Measurements from ENCODE around the gene ADGRA3. TPM values are rescaled to one million over a fixed set of nuclear protein-coding genes. Genes with fewer than 3 reads are reported as not detected.

The ADGRA3 gene
- polyA plus RNA-seq, 5 donors: 54.6 to 69.0 (median 65.8) TPM

- DNase-seq: peak in 1 of 2 donors; percentile 15
Measured at GRCh38 chr4:22454955-22455354, 60.9 kb downstream of the ADGRA3 start.

DNA sequence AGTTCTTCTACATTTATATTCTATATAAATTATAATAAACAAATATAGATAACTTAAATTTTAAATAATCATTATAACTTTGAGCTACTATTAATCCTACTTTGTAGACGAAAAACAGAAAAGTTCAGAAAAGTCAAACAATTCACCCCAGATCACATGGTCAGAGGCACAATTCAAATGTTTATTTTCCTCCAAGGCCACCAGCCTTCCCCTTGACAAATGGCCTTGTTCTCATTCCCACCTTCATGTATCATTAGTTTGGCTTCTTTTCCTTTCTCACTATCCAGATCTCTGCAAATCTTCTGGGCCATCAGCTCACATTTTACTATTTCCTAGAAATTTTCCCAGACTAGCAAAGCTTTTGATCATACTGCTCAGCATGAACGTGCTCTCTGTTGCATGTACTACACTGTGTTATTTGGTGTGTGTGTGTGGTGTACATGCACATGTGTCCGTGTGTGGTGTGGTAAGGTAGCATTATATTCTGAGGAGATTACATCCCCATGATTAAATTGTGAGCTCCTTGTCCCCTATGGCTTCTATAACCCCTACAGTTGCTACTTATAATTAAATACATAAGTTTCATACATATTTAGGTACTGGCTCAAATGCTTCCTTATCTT is 61.5 kb downstream of the ADGRA3 start:
- DNase-seq: no peak

DNA sequence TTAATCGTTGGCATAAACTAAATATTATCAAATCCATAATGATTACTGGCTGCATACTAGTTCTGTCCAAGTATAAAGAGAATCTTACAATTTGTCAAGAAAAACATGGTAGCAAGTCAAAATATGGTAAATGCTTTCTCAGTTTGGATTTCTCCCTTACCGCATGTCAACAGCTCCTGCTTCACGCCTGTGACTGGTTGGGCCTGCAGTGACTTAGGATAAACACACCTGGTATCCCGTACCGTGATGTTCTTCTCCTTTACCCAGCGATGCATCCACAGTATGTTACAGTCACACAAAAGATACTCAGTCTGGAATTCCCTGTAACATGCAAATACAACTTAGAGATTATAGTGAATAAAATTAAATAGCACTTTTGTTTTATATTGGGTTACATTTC is 71.1 kb downstream of the ADGRA3 start:
- DNase-seq: no peak

GRCh38 chr4:22442956-22443355 is 72.9 kb downstream of the ADGRA3 start:
- DNase-seq: no peak

GRCh38 chr4:22440999-22441398 is 74.9 kb downstream of the ADGRA3 start:
- no peak for DNase-seq

DNA sequence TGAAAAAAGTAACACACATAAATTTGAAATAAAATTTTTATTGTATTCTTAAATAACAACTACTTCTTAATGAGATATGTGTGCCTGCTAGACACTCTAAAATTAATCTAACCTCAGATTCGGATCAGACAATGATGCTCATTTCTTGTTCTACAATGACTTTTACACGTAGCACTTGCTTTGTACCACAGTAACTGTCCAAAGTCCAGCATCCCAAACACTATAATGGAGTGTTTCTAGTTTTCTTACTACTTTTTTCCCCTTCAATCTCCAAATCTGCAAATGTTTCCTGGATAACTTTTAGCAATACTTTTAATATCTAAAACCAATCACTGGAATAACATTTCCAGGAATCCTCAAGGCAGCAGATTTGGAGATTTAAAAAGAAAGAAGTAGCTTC is 75.9 kb downstream of the ADGRA3 start:
- DNase-seq: no peak

DNA sequence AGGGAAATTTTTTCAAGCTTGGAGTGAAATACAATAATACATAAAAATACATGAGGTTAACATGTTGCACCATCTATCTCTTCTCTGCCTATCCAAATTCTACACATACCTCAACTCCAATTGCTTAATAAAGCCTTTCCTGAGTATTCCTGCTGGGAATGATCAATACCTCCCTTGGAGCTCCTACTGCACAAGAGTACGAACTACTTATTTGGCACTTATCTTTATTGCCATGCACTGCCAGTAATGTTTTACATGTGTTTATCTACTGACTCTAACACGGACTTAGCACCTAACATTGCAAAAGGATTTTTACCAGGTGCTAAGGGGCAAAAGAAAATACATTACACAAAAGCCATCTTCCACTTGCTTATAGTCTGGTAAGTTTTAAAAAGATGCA is 80.2 kb downstream of the ADGRA3 start:
- DNase-seq: no peak

- DNase-seq: no peak
Measured at GRCh38 chr4:22434895-22435294, 81.0 kb downstream of the ADGRA3 start.

- no peak for DNase-seq
Measured at GRCh38 chr4:22430626-22431025, 85.2 kb downstream of the ADGRA3 start.

DNA sequence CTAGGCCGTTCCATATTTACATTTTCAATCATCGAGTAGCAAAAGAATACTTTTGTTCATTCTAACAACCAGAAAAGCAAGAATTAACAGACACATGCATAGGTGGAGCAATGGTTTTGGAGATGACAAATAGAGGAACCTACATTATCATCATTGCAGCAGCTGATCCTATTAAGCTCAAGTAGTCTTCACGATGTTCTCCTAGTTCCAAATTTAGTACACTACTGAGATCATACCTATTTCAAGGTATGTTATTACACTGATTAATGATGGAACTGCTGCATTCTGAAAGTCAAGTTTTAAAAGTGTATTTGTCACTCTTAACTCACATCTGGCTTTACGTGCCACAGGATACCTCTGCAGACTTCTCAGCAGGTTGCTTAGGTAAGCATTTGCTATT is 87.4 kb downstream of the ADGRA3 start:
- no peak for DNase-seq

- no peak for DNase-seq
Measured at GRCh38 chr4:22427675-22428074, 88.2 kb downstream of the ADGRA3 start.

DNA sequence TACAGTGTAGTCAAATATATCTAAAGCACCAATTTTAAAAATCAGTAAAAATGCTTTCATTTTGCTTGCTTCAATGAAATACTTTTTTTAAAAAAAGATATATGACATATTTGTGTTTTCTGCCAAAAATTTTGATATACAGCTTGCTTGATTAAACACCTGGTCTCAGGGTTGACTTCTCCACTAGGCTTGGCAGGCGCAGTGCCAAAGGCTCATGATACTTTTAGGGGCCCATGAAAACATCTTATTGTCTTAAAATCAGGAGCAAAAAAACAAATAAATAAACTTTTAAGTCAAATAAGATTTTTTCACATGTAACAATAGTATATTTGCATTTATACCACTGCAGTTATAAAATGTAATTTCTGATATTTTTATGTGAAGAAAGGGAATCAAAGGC is 95.6 kb downstream of the ADGRA3 start:
- DNase-seq: no peak

- no peak for DNase-seq
Measured at GRCh38 chr4:22417408-22417807, 98.5 kb downstream of the ADGRA3 start.

GRCh38 chr4:22416403-22416802 is 99.5 kb downstream of the ADGRA3 start:
- no peak for DNase-seq

- DNase-seq: no peak
Measured at GRCh38 chr4:22414833-22415232, 101.0 kb downstream of the ADGRA3 start.

DNA sequence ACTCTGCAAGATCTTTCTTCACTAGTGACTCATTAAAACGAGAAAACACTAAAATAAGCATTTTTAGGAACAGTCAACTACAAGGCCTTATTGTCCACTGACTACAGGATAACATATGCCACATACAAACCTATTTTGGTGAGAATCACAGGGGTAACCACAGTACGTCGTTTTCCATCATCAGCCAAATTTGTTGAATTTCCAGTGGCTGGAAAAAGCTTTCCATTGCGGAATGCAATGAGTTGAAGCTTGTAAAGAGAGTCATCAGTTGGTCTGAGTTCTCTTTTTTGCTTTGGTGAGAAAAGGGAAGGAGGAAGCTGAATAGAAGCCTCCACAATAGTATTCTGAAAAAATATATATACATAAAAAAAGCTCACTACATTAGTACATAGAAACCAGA is 102.4 kb downstream of the ADGRA3 start:
- no peak for DNase-seq

GRCh38 chr4:22412013-22412412 is 103.9 kb downstream of the ADGRA3 start:
- DNase-seq: no peak

DNA sequence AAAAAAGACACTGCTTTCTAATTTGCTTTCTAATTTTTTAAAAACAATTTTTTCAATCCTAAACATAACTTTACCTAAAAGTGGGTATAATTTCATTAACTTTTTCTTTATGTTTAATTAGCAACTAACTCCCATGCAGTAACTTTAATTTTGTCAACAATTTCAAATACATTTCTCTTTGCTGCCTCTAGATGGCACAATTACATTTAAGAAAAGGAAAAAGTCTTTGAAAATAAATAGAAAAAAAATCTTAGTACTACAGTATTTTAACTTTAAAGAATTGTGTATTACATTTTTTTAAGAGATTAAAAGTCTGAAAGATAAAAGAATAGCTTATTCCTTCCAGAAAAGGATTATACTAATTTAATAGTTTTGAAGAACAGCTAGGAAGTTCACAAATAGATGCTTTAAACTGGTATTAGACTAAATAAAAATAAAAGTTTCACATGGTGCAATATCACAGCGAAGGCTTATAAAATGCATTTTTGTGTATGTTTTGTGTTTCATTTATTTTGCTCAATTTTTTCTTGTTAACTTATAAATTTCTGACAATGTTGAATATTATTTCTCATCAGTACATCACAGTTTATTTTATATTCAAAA is 105.1 kb downstream of the ADGRA3 start:
- DNase-seq: no peak

DNA sequence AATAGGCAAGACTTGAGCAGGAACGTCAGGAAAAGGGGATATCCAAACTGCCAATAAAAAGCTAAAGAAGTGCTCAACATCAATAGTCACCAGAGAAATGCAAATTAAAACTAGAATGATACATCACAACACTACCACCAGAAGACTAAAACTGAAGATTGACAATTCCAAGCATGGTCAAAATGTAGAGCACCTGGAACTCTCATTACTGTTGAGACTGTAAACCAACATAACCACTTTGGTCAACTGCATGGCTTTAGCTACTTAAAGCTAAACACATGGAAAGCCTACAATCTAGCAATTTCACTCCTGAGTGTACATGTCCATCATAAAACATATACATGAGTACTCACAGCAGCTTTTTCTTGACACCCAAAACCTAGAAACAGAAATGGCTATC is 107.4 kb downstream of the ADGRA3 start:
- no peak for DNase-seq

DNA sequence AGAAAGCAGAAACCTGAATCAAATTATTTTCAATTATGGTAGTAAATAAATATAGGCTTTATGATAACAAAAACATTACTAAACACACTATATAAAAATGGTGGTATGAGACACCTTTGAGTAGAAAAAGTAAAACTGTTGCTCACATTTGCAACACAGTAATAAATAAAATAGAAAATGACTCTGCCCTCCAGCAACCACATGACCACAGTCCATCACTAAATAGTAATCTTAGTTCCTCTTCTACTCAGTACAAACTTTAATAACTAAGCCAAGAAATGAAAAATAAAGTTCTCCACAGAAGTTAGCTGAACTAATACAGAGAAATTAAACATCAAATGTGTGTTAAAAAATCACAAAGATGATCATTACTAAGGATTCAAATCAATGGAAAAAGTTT is 108.5 kb downstream of the ADGRA3 start:
- DNase-seq: no peak

- DNase-seq: no peak
Measured at GRCh38 chr4:22398671-22399070, 117.2 kb downstream of the ADGRA3 start.

GRCh38 chr4:22391551-22391950 is 124.3 kb downstream of the ADGRA3 start:
- no peak for DNase-seq

DNA sequence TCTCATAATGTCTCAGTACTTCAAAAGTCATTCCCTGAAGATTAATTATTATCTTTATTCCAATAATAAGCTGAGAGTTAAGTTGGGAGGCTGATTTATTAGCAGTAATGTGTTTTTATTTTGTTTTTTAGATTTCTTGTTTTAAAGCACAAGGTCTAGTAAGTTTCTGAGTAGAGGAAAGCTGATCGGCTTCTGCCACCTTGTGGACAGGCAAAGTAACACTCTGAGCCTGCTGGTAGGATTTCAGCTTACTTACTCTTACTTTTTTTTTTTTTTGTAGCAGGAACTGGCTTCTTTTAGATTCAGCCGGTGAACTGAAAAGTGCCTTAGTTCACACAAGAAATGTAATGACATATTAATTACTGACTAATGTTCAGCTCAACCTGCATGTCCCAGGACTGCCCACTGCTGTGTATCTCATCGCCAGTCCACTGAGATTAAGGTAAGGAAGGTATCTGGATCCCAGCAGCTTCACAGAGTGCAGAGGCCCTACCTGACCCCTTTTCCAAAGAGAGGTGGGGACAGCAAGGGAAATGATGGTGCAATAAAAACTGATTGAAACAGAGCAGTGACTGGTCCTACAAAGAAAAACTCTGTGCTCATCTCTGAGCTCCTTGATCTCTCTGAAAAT is 126.5 kb downstream of the ADGRA3 start:
- DNase-seq: peak; percentile 19 to 52

GRCh38 chr4:22385611-22386011 is 130.3 kb downstream of the ADGRA3 start:
- no peak for DNase-seq
